Hematopoietic multipotent progenitor cell (in vitro differentiated cells): ENCODE data around the gene CNNM2. TPM values are rescaled to one million over a fixed set of nuclear protein-coding genes. Genes with fewer than 3 reads are reported as not detected.

ENCODE experiments used
- DNase-seq, 3 donors: peaks; one replicate each; pipeline ENCODE4 v3.0.0-alpha.2; 2011 to 2015; ENCODE audit warnings: low read depth in 2 of 3, low spot score in 2 of 3
- total RNA-seq: library from RNA; depleted of rRNA; stranded (reverse); fragments of >200 nt; gene quantifications from one replicate; pipeline ENCODE4 v1.2.3, GENCODE V29; 2012

CNNM2 gene
- total RNA-seq, 1 donor: 21.8 TPM

DNA sequence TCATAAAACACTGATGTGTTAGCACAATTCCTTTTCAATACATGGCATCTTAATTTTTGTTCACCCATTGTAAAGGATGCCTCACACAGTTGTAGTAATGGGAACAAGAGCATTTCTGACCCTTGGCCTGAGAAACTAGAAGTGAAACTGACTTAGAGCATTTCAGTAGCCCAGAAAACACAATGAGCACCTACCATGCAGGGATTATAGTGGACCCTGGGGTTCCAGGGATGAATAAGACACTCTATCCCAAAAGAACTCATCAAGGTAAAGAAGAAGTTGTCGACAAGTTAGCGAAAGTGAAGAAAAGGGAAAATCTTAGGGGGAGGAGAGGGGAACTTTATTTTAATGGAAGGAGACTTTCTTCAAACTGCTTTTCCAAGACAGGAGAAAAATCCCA, 149.4 kb downstream of the CNNM2 start:
- DNase-seq: no peak

GRCh38 chr10:103067956-103068355, 149.9 kb downstream of the CNNM2 start:
- no peak for DNase-seq

DNA sequence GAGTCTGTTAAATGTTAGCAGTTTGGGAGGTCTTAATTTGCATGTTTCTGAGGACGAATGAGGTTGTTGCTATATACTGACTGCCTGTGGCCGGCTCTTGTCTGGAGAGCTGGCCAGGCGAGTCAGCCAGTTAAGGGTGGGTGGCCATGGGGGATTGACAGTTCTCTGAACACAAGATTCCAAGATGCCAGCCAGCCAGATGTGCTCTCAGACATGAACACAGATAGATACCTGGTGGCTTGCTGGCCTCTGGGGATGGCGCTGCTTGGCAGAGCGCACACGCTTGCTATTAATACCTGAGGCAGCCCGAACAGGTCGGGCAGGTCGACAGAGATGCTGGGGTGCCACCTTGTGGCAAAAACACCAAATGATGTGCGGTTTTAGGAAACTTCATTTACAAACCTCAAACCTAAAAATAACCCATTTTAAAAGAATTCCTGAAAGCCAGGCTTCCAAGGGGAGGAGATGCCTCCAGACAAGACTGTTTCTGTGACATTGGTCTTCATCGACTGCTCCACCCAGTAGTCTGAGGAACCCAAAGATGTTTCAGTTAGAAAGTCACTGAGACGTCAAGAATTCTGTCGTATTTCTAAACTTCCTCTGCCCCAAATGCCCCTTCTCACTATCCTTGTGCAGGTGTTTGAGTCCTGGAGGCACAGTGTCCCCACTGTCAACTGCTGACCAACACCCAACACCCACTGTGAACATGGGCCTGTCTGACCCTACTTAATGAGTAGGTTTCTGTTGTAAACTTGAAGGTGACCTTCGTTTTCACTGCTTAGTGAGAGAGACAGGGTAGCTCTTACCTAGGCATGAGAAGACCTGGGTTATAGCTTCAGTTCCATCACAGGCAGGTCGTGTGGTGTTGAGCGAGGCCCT, 151.6 kb downstream of the CNNM2 start:
- DNase-seq: peak; percentile 57 to 76 (median 62)

GRCh38 chr10:103072276-103072675, 154.2 kb downstream of the CNNM2 start:
- DNase-seq: no peak

GRCh38 chr10:103072891-103073290, 154.8 kb downstream of the CNNM2 start:
- no peak for DNase-seq

- no peak for DNase-seq
Observed at GRCh38 chr10:103077020-103077419, 158.9 kb downstream of the CNNM2 start.

DNA sequence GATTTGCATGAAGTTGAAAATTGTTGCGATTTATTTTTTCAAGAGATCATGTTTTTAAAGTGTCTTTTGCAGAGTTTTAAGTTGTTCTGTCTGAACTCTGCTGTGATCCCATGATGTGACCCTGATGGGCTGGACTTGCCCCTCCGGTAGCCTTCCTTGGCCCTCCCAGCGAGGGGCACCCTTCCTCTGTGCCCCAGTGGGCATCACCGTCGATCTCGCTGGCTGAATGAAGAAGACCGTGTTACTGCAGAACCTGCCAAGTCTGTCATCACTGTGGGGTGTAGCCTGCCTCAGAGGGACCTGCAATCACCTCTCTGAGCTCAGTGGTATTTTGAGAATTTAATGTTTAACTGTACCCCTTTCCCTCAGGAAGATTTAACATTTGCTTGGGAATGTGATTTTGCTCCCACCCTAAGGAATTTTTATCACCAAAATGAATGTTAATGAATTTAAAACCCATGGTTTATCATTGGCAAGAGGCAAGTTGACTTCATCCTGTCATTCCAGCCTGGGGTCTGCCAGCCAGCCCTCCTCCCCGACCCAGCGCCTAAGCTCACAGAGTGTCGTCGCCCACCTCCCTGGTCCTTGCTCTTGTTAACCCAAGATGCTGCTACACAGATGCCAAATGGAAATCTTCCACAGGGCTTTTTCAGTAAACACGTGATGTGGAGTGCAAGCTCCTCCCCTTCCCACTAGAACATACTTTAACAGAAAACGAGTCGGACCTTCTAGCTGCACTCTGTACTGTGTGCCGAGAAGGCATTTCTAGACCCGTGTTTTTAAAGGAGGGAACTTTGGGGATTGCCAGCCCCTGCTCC, 159.6 kb downstream of the CNNM2 start:
- no peak for DNase-seq

- no peak for DNase-seq
Observed at GRCh38 chr10:103078309-103078615, 160.2 kb downstream of the CNNM2 start.

DNA sequence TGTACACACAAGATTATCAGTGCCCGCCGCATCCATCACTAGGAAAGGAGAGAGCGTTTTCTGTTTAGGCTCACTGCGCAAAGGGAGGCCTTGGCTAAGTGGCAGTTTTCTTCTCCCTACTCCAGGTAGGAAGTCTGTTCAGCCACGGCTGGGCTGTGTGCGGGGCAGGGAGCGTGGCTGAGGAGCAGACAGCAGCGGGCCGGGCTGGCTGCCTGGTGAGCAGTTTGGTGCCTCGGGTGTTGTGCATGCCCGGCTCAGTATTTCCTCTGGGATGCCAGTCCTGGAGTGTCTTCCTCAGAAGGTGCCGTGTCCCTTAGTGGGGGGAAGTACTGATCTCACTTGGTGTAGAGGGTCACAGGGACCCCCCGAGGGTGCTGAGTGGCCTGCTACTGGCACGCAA, 160.6 kb downstream of the CNNM2 start:
- no peak for DNase-seq

DNA sequence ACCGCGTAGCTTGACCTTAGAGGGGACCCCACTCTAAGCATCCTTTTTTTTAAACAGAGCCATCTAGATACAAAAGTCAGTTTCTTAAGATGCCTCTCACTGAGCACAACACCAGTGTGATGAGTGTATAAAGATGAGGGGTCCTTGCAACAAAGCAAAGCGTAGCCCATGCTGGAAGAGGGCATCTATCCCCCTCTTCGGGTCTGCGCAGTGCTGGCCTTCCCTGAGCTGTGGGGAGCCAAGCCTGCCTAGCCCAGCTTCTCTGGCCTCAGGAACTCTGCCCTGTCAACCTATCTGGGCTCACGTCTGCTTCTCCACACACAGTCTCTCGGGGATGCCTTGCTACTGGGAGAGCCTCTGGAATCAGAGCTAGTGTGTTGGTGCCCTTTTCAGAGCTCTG, 161.0 kb downstream of the CNNM2 start:
- no peak for DNase-seq

DNA sequence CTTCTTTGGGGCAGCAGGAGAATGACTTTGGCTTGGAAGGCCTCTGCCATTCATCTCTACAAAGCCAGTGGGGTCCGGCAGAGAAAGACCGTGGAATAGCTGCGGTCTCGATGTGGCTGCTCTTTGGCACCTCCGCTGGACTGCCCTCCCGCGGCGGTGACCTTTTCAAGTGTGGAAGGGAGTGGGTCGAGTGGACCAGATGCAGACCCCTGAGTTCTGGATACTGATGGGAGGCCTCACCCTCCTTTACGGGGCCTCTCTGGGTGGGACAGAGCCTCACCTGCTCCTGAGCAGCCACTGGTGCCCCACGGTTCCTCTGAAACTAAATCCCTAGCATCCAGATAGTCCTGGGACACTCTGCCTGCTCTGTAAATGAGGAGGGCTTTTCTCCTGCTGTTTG, 161.9 kb downstream of the CNNM2 start:
- no peak for DNase-seq

- no peak for DNase-seq
Observed at GRCh38 chr10:103080891-103081581, 162.9 kb downstream of the CNNM2 start.

- no peak for DNase-seq
Observed at GRCh38 chr10:103082683-103083082, 164.6 kb downstream of the CNNM2 start.

- no peak for DNase-seq
Observed at GRCh38 chr10:103083266-103083976, 165.3 kb downstream of the CNNM2 start.

DNA sequence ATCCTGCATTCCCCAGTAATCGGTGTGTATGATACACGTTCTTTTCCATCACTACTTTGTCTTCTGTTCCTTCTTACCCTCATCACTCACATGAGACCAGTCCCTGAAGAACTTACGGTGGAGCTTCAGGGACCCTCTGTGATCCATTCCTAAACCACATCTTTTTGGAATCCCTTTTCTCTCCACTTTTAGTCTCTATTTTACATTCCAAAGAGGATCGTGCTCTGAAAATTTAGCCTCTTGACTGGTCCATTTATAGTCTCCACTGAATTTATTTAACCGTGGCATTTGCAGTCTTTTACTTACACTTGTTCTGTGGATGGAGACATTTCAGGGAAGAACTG, 165.9 kb downstream of the CNNM2 start:
- DNase-seq: no peak

DNA sequence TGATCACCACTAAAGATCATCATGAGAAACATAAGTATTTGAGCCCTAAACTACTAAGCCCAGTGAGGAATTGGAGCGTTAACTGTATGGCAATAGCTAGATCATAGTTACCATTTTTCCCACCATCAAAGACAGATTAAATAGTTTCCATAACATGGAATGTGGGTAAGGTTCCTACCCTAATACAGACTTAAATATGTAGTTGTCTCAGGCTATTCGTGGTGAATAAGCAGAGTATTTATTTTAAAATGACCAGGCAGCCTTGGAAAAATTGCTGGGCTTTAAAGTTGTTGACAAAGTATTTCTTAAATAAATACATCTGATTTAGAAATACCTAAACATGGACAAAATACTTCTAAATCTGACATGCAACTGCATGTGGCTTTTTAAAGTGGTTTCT, 168.2 kb downstream of the CNNM2 start:
- DNase-seq: no peak

DNA sequence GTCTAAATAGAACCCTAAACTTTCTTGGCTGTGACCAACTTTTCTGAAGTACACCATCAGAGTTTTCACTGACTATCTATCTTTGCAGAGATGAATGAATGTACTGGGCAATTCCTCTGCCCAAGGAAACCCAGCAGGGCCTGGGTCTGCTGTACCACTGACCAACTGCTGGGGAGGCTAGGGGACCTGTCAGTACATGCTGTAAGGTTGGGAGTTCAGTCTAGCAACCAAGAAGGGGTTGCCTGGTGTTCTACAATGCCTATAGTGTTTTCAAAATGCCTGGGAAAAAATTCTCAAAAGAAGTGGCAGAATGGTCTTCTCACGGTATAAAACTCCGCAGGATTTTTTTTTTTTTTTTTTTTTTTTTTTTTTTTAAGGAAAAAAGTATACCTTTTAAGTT, 168.7 kb downstream of the CNNM2 start:
- DNase-seq: no peak

DNA sequence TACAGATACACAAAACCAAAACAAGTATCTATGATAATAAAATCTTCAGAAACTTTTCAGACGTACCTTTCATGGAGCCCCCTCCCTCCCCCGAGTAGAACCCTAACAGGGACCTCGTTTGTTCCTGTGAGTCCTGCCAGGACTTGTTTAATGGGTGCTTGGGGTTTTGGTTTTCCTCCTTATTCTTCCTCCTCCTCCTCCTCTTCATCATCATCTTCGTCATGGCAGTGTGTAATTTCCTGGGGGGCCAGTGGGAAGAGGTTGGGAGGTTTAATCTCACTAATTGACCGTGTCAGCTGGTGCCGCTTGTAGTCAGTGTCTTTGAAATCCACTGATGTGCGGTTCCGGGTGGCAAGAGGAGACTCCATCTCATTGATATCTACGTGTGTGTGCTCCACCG, 171.4 kb downstream of the CNNM2 start:
- no peak for DNase-seq

DNA sequence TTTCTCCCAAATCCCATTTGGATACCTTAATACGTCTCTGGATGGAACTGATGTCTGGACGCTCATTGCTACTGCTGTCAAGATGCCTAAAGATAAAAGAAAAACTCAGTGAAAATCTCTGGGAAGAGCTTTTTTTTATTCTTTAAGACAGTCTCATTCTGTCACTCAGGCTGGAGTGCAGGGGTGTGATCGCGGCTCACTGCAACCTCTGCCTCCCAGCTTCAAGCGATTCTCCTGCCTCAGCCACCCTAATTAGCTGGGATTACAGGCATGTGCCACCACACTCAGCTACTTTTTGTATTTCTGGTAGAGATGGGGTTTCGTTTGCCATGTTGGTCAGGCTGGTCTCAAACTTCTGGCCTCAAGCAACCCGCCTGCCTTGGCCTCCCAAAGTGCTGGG, 172.8 kb downstream of the CNNM2 start:
- no peak for DNase-seq

- DNase-seq: no peak
Observed at GRCh38 chr10:103095005-103095404, 176.9 kb downstream of the CNNM2 start.

DNA sequence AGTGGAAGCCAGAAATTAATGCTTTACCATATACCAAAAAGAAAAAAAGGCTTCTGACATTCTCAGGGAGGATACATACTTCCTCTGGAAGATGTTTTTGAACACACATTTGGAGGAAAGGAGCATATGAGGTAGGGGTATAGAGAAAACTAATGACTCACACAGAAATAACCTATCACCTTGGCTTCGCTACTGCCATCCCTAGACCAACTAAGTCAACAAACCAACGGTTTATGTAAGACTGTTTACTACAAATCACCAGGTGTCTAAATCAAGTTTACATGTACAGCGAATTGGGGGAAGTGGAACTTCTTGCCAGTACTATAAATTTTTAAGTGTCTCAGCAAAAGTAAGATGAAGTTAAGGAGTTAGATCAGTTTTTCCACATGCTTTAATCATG, 178.0 kb downstream of the CNNM2 start:
- DNase-seq: no peak
